ENCODE data around the gene FBLN1. TPM values are rescaled to one million over a fixed set of nuclear protein-coding genes. Genes with fewer than 3 reads are reported as not detected.

Gene FBLN1
- total RNA-seq, 2 donors from 2014 or later, result 226 to 305 TPM

DNA sequence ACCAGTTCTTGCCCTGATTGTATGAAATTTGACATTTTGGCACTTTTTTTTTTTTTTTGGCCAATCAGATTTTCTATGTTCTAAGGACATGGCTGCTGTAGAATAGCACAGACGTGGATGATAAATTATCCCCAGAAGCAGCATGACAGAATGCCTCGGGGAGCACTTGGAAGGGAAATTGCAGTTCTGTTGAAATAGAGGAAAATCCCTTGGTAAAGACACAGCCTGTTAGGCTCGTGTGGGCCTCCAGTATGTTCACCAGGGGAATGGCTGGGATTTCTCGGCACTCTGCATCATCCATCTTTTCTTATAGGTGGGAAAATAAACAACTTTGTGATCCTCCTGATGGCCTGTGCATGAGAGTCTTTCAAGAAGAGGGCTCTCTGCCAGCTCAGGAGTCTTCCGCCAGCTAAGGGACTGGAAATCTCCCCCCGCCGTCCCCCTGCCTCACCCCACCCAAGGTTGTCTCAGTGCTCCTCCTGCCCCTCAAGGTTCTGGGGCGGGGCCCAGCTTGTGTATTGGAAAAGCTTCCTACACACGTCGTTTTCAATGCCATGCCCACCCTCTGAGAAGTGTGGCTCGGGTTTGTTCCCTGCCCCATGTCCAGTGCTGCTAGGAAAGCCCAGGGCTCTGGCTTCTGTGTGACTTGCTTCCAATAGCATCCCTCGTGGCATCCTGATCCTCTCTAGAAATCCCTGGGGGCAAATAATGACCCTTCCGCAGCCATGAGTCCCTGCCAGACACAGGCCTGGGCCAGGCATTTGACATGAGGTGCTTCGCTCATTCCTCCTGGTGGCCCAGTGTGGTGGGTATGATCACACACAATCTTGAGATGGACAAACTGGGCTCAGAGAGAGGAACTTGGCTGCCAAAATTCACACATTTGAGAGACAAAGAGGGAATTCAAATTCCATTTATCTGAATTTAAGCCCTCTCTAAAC lies 98.4 kb downstream of the FBLN1 start:
- no peak overlapping the region for H3K9ac ChIP-seq (ENCODE audit: extremely low read depth, low read length, poor library complexity, severe bottlenecking)
- no peak overlapping the region for H3K4me3 ChIP-seq (ENCODE audit: low read length)
- H3K9me3 ChIP-seq (ENCODE audit: control insufficient read depth, low read length), result no peaks in the 10 kb centered on the region
- 86 to 90% methylated on average over 11 to 14 of the region's 14 CpGs for WGBS, 2 experiments (ENCODE audit: insufficient coverage in 1 of 2, insufficient read length in 1 of 2)
- no peak overlapping the region for H3K27ac ChIP-seq (ENCODE audit: low read depth, low read length)
- Mint-ChIP-seq H3K4me1 (peaks cover 15% of the 10 kb centered on the region), H3K27me3 (ENCODE audit: insufficient read depth) (peaks cover 3% of the 10 kb centered on the region), H3K36me3 (ENCODE audit: low read depth) (peaks cover 5% of the 10 kb centered on the region), H3K4me3 (no peak overlapping the region), H3K9me3 (no peaks in the 10 kb centered on the region), H3K27ac (peak overlapping the region; percentile 49)
- TF ChIP-seq, protein P1, sequence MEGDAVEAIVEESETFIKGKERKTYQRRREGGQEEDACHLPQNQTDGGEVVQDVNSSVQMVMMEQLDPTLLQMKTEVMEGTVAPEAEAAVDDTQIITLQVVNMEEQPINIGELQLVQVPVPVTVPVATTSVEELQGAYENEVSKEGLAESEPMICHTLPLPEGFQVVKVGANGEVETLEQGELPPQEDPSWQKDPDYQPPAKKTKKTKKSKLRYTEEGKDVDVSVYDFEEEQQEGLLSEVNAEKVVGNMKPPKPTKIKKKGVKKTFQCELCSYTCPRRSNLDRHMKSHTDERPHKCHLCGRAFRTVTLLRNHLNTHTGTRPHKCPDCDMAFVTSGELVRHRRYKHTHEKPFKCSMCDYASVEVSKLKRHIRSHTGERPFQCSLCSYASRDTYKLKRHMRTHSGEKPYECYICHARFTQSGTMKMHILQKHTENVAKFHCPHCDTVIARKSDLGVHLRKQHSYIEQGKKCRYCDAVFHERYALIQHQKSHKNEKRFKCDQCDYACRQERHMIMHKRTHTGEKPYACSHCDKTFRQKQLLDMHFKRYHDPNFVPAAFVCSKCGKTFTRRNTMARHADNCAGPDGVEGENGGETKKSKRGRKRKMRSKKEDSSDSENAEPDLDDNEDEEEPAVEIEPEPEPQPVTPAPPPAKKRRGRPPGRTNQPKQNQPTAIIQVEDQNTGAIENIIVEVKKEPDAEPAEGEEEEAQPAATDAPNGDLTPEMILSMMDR (conservative IDR thresholded peaks at IDR 0.05), result no peak
- no peak for DNase-seq
- H3K4me1 ChIP-seq (ENCODE audit: control insufficient read depth, insufficient read depth, low read length), result peaks cover 11% of the 10 kb centered on the region
- H3K27me3 ChIP-seq (ENCODE audit: control insufficient read depth, insufficient read depth, low read length, poor library complexity, severe bottlenecking), result no peaks in the 10 kb centered on the region
- H3K36me3 ChIP-seq (ENCODE audit: control insufficient read depth, insufficient read depth, low read length), result no peaks in the 10 kb centered on the region

DNA sequence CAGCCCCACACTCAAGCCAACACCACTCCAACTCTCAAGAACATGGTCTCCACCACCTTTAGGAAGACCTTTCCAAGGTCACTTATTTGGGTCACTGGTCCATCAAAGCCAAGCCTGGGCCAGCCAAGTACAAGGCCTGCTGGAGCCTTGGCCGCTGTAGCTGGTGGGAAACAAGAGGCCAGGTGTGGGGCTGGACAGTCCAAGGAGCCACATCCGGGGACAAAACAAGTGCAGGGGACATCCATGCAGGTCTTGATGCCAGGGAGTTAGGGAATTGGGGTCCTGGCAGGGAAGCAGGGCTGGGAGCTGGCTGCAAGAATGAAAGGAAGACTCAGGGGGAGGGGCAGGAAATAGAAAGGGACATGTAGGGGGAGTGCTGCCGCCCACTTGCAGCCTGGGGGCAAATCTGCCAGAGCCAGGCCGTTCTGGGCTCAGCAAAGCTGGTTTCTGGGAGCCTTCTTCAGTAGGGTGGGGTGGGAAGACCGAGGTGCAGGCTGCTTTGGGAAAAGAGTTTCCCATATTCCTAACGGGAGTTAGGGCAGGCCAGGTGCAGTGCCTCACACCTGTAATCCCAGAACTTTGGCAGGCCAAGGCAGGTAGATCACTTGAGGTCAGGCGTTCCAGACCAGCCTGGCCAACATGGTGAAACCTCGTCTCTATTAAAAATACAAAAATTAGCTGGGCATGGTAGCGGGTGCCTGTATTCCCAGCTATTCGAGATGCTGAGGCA lies 99.5 kb downstream of the FBLN1 start:
- H3K27me3 Mint-ChIP-seq (ENCODE audit: insufficient read depth), result peaks cover 4% of the 10 kb centered on the region
- Histone ChIP-seq H3K9me3 (ENCODE audit: control insufficient read depth, low read length) (no peaks in the 10 kb centered on the region), H3K36me3 (ENCODE audit: control insufficient read depth, insufficient read depth, low read length) (no peaks in the 10 kb centered on the region), H3K9ac (ENCODE audit: extremely low read depth, low read length, poor library complexity, severe bottlenecking) (no peak overlapping the region), H3K4me1 (ENCODE audit: control insufficient read depth, insufficient read depth, low read length) (peaks cover 10% of the 10 kb centered on the region), H3K4me3 (ENCODE audit: low read length) (no peak overlapping the region), H3K27me3 (ENCODE audit: control insufficient read depth, insufficient read depth, low read length, poor library complexity, severe bottlenecking) (no peaks in the 10 kb centered on the region), H3K27ac (ENCODE audit: low read depth, low read length) (no peak overlapping the region)
- WGBS, 2 experiments (ENCODE audit: insufficient coverage in 1 of 2, insufficient read length in 1 of 2), result 94 to 95% methylated on average over 8 to 10 of the region's 10 CpGs
- TF ChIP-seq, protein P1 (conservative IDR thresholded peaks at IDR 0.05), result no peak
- H3K27ac Mint-ChIP-seq, result no peak overlapping the region
- H3K36me3 Mint-ChIP-seq (ENCODE audit: low read depth), result peaks cover 5% of the 10 kb centered on the region
- no peak overlapping the region for H3K4me3 Mint-ChIP-seq
- peaks cover 13% of the 10 kb centered on the region for H3K4me1 Mint-ChIP-seq
- no peaks in the 10 kb centered on the region for H3K9me3 Mint-ChIP-seq
- no peak for DNase-seq

DNA sequence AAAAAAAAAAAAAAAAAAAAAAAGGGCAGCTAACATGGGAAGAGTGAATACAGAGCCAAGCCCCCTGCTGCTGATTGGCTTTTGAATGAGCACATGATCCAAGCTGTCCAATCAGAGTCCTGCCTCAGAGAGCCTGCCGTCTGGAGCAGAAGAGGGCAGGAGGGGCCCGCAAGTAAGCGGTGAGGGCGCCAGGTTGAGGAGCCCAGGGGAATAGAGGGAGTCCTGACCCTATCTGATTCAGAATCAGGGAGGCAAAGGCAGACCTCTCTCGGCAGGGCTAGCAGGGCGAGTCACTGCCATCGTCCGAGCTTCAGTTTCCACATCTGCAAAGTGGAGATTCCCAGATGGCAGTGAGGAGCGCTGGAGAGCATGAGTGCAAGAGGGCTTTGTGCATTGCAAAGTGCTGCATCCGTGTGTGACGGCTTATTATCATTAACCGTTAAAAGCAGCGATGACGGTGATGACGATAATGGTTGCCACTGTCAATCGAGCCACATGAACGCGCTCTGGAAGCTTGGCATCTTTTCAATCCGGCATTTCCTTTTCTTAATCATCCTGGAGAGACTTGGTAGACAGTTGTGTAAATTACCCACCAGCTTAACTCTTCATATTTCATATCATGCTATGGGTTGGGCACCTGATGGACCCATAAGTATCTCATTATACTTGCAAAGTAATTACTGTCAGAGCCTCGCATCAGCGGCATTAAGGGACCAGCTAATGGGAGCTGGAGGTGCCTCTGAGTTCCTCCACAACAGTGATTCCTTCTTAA lies 100.3 kb downstream of the FBLN1 start:
- Mint-ChIP-seq H3K9me3 (no peaks in the 10 kb centered on the region), H3K36me3 (ENCODE audit: low read depth) (peaks cover 5% of the 10 kb centered on the region), H3K27me3 (ENCODE audit: insufficient read depth) (peaks cover 4% of the 10 kb centered on the region), H3K27ac (no peak overlapping the region), H3K4me1 (peaks cover 6% of the 10 kb centered on the region), H3K4me3 (peak overlapping the region; percentile 42)
- Histone ChIP-seq H3K4me3 (ENCODE audit: low read length) (no peak overlapping the region), H3K9me3 (ENCODE audit: control insufficient read depth, low read length) (no peaks in the 10 kb centered on the region), H3K36me3 (ENCODE audit: control insufficient read depth, insufficient read depth, low read length) (no peaks in the 10 kb centered on the region), H3K27ac (ENCODE audit: low read depth, low read length) (no peak overlapping the region), H3K27me3 (ENCODE audit: control insufficient read depth, insufficient read depth, low read length, poor library complexity, severe bottlenecking) (no peaks in the 10 kb centered on the region), H3K4me1 (ENCODE audit: control insufficient read depth, insufficient read depth, low read length) (peaks cover 2% of the 10 kb centered on the region), H3K9ac (ENCODE audit: extremely low read depth, low read length, poor library complexity, severe bottlenecking) (no peak overlapping the region)
- TF ChIP-seq, protein P1 (conservative IDR thresholded peaks at IDR 0.05), result no peak
- WGBS, 2 experiments (ENCODE audit: insufficient coverage in 1 of 2, insufficient read length in 1 of 2), result 95% methylated on average over 21 of the region's 21 CpGs
- DNase-seq, result peak; percentile 93

Data from endodermal cell (in vitro differentiated cells).